ENCODE results near the gene KIAA1328.

- TF ChIP-seq POLR2AphosphoS5 (IDR thresholded peaks at IDR 0.05) (no peak), CTCF (IDR thresholded peaks at IDR 0.05) (no peak), EP300 (IDR thresholded peaks at IDR 0.05) (no peak)
These were observed 14.3 kb downstream of the KIAA1328 start for GRCh38 chr18:36843199-36843598.
